OCI-LY3 (cell line): ENCODE results near the gene TAF1C.

Experiments used
- H2AFZ ChIP-seq: fragments of 200-600, 300-600 bp; shearing (Covaris generic); 2 replicates; pipeline ENCODE4 v1.6.0; 2014; ENCODE audit warnings: antibody characterized with exemption, low read depth, low read length
- H3K27ac ChIP-seq: fragments of 200-600, 300-600 bp; sonication (generic); 2 replicates; pipeline ENCODE4 v1.5.1; 2014; ENCODE audit warnings: mild to moderate bottlenecking, low read length, moderate library complexity, mixed read lengths
- H3K27me3 ChIP-seq: fragments of 200-600, 300-600 bp; sonication (generic); 2 replicates; pipeline ENCODE4 v1.6.1; 2014; ENCODE audit warnings: low read depth, low read length, mixed read lengths
- H3K36me3 ChIP-seq: fragments of 200-600, 300-600 bp; sonication (generic); replicated peaks from 2 replicates; pipeline ENCODE3; 2014; ENCODE audit warnings: low read depth, low read length, mixed read lengths
- H3K4me1 ChIP-seq: fragments of 300-600, 200-600 bp; sonication (generic); 2 replicates; pipeline ENCODE4 v1.6.1; 2014; ENCODE audit warnings: low read length, mixed read lengths
- H3K4me2 ChIP-seq: fragments of 200-600, 300-600 bp; sonication (generic); 2 replicates; pipeline ENCODE4 v1.6.1; 2014; ENCODE audit warnings: low read length, mixed read lengths
- H3K4me3 ChIP-seq: fragments of 300-600, 200-600 bp; sonication (generic); 2 replicates; pipeline ENCODE4 v1.5.1; 2014; ENCODE audit warnings: antibody characterized with exemption, mild to moderate bottlenecking, low read length, moderate library complexity
- H3K79me2 ChIP-seq: fragments of 300-600, 200-600 bp; shearing (Covaris generic); 2 replicates; pipeline ENCODE4 v1.6.1; 2014; ENCODE audit warnings: mild to moderate bottlenecking, low read length, mixed read lengths
- H3K9ac ChIP-seq: fragments of 300-600, 200-600 bp; shearing (Covaris generic); 2 replicates; pipeline ENCODE4 v1.6.0; 2014; ENCODE audit warnings: mild to moderate bottlenecking, low read length, moderate library complexity
- H3K9me3 ChIP-seq: fragments of 200-600, 300-600 bp; shearing (Covaris generic); 2 replicates; pipeline ENCODE4 v1.6.1; 2014; ENCODE audit warnings: low read length, mixed read lengths; ENCODE audit not compliant: insufficient read depth
- H4K20me1 ChIP-seq: fragments of 200-600, 300-600 bp; sonication (generic); 2 replicates; pipeline ENCODE4 v1.6.1; 2016; ENCODE audit warnings: low read length, mixed read lengths; ENCODE audit not compliant: insufficient read depth
- CTCF ChIP-seq: fragments of 200-600, 300-600 bp; sonication (generic); IDR thresholded peaks from 2 replicates; pipeline ENCODE4 v1.5.1; 2014; ENCODE audit warnings: antibody characterized with exemption, low read length, low read depth
- EZH2phosphoT487 ChIP-seq: fragments of 200-600 bp; shearing (Covaris generic); IDR thresholded peaks from 2 replicates; pipeline ENCODE4 v1.6.1; 2018; ENCODE audit warnings: antibody characterized with exemption, mixed run types, low read depth

TAF1C gene

GRCh38 chr16:84136331-84137125 is 50.3 kb downstream of the TAF1C start:
- Histone ChIP-seq H3K4me1 (peaks cover 16% of the 10 kb centered on the region), H3K4me2 (no peak overlapping the region), H3K9ac (no peak overlapping the region), H3K79me2 (no peaks in the 10 kb centered on the region), H2AFZ (no peak overlapping the region), H3K9me3 (no peaks in the 10 kb centered on the region), H3K27me3 (no peaks in the 10 kb centered on the region), H3K4me3 (no peak overlapping the region), H3K36me3 (no peaks in the 10 kb centered on the region), H3K27ac (no peak overlapping the region), H4K20me1 (peaks cover 4% of the 10 kb centered on the region; the same call in 1 of the 2 replicates)
- TF ChIP-seq EZH2phosphoT487 (no peak), CTCF (no peak)

- H3K9ac ChIP-seq, result no peak overlapping the region
Measured at GRCh38 chr16:84132527-84133285, 54.2 kb downstream of the TAF1C start.

GRCh38 chr16:84131117-84131516 is 55.7 kb downstream of the TAF1C start:
- no peak for TF ChIP-seq CTCF
- TF ChIP-seq EZH2phosphoT487, result no peak
- no peak overlapping the region for H3K27ac ChIP-seq
- H3K4me1 ChIP-seq, result peaks cover 9% of the 10 kb centered on the region
- H4K20me1 ChIP-seq, result no peaks in the 10 kb centered on the region
- no peak overlapping the region for H3K9ac ChIP-seq
- H3K79me2 ChIP-seq, result no peaks in the 10 kb centered on the region
- H3K4me2 ChIP-seq, result no peak overlapping the region
- no peak overlapping the region for H2AFZ ChIP-seq
- peaks cover 2% of the 10 kb centered on the region for H3K36me3 ChIP-seq
- H3K9me3 ChIP-seq, result no peaks in the 10 kb centered on the region
- no peaks in the 10 kb centered on the region for H3K27me3 ChIP-seq
- H3K4me3 ChIP-seq, result no peak overlapping the region

More at GRCh38 chr16:84132527-84133285, 54.2 kb downstream of the TAF1C start:
- no peak overlapping the region for H3K4me3 ChIP-seq
- no peak overlapping the region for H3K4me2 ChIP-seq
- H3K4me1 ChIP-seq, result peaks cover 12% of the 10 kb centered on the region
- H3K36me3 ChIP-seq, result peaks cover 2% of the 10 kb centered on the region
- TF ChIP-seq CTCF (no peak), EZH2phosphoT487 (no peak)
- no peak overlapping the region for H3K27ac ChIP-seq
- H3K79me2 ChIP-seq, result no peaks in the 10 kb centered on the region
- H3K27me3 ChIP-seq, result no peaks in the 10 kb centered on the region
- no peaks in the 10 kb centered on the region for H3K9me3 ChIP-seq
- no peak overlapping the region for H2AFZ ChIP-seq
- 0 out of 2 replicates have a peak, but pooled peaks cover 4% of the 10 kb centered on the region for H4K20me1 ChIP-seq
